ENCODE data around the gene C11orf65. TPM values are rescaled to one million over a fixed set of nuclear protein-coding genes. Genes with fewer than 3 reads are reported as not detected.

C11orf65 gene
- total RNA-seq, 1 donor from 2014 or later = 1.00 TPM

GRCh38 chr11:108340973-108341372, 126.4 kb downstream of the C11orf65 start:
- H3K4me1 Mint-ChIP-seq (ENCODE audit: low read depth, unreplicated experiment) = no peaks in the 10 kb centered on the region
- H3K27me3 Mint-ChIP-seq (ENCODE audit: low read depth, unreplicated experiment) = no peaks in the 10 kb centered on the region
- no peak for DNase-seq (ENCODE audit: low read depth)
- no peak for FAIRE-seq
- H2AFZ ChIP-seq (ENCODE audit: low read depth, low read length) = no peak overlapping the region
- no peaks in the 10 kb centered on the region for H3K9me3 ChIP-seq (ENCODE audit: insufficient read depth, low read depth, low read length)
- no peaks in the 10 kb centered on the region for H3K4me1 ChIP-seq (ENCODE audit: insufficient read depth, low read length)
- no peaks in the 10 kb centered on the region for H3K9me3 Mint-ChIP-seq (ENCODE audit: unreplicated experiment)
- H3K27ac ChIP-seq (ENCODE audit: low read depth, low read length) = no peak overlapping the region
- no peaks in the 10 kb centered on the region for H3K27me3 ChIP-seq (ENCODE audit: insufficient read depth, low read length)
- TF ChIP-seq CTCF (IDR thresholded peaks at IDR 0.05; ENCODE audit: insufficient read depth, low read depth, low read length) (no peak), EZH2 (IDR thresholded peaks at IDR 0.05; ENCODE audit: insufficient read depth, low read length) (no peak)
- no peaks in the 10 kb centered on the region for H4K20me1 ChIP-seq (ENCODE audit: insufficient read depth, low read length)
- H3K9ac ChIP-seq (ENCODE audit: low read length) = no peak overlapping the region
- peaks cover 5% of the 10 kb centered on the region for H3K36me3 ChIP-seq (ENCODE audit: insufficient read depth, low read length)
- no peak overlapping the region for H3K4me3 ChIP-seq (ENCODE audit: insufficient read depth, low read depth, low read length)
- no peak overlapping the region for H3K4me3 Mint-ChIP-seq (ENCODE audit: unreplicated experiment)
- H3K4me2 ChIP-seq (ENCODE audit: low read length) = no peak overlapping the region
- no peaks in the 10 kb centered on the region for H3K79me2 ChIP-seq (ENCODE audit: insufficient read depth, low read length)
- H3K27ac Mint-ChIP-seq (ENCODE audit: unreplicated experiment) = no peak overlapping the region
- no peaks in the 10 kb centered on the region for H3K36me3 Mint-ChIP-seq (ENCODE audit: low read depth, unreplicated experiment)

- Mint-ChIP-seq H3K9me3 (ENCODE audit: unreplicated experiment) (no peaks in the 10 kb centered on the region), H3K4me1 (ENCODE audit: low read depth, unreplicated experiment) (no peaks in the 10 kb centered on the region), H3K36me3 (ENCODE audit: low read depth, unreplicated experiment) (no peaks in the 10 kb centered on the region), H3K4me3 (ENCODE audit: unreplicated experiment) (no peak overlapping the region), H3K27me3 (ENCODE audit: low read depth, unreplicated experiment) (no peaks in the 10 kb centered on the region), H3K27ac (ENCODE audit: unreplicated experiment) (no peak overlapping the region)
- H3K4me3 ChIP-seq (ENCODE audit: insufficient read depth, low read depth, low read length) = no peak overlapping the region
- H2AFZ ChIP-seq (ENCODE audit: low read depth, low read length) = no peak overlapping the region
- H3K9ac ChIP-seq (ENCODE audit: low read length) = no peak overlapping the region
- no peaks in the 10 kb centered on the region for H3K4me1 ChIP-seq (ENCODE audit: insufficient read depth, low read length)
- H3K27ac ChIP-seq (ENCODE audit: low read depth, low read length) = no peak overlapping the region
- no peak for TF ChIP-seq CTCF (IDR thresholded peaks at IDR 0.05; ENCODE audit: insufficient read depth, low read depth, low read length)
- TF ChIP-seq EZH2 (IDR thresholded peaks at IDR 0.05; ENCODE audit: insufficient read depth, low read length) = no peak
- no peaks in the 10 kb centered on the region for H3K9me3 ChIP-seq (ENCODE audit: insufficient read depth, low read depth, low read length)
- H3K4me2 ChIP-seq (ENCODE audit: low read length) = no peak overlapping the region
- no peaks in the 10 kb centered on the region for H4K20me1 ChIP-seq (ENCODE audit: insufficient read depth, low read length)
- DNase-seq (ENCODE audit: low read depth) (no peak), FAIRE-seq (no peak)
- peaks cover 21% of the 10 kb centered on the region for H3K36me3 ChIP-seq (ENCODE audit: insufficient read depth, low read length)
- no peaks in the 10 kb centered on the region for H3K27me3 ChIP-seq (ENCODE audit: insufficient read depth, low read length)
- no peaks in the 10 kb centered on the region for H3K79me2 ChIP-seq (ENCODE audit: insufficient read depth, low read length)
Measured at GRCh38 chr11:108338750-108339149, 128.6 kb downstream of the C11orf65 start.

GRCh38 chr11:108333403-108333899, 133.9 kb downstream of the C11orf65 start:
- H2AFZ ChIP-seq (ENCODE audit: low read depth, low read length) = no peak overlapping the region
- H4K20me1 ChIP-seq (ENCODE audit: insufficient read depth, low read length) = no peaks in the 10 kb centered on the region
- H3K4me1 ChIP-seq (ENCODE audit: insufficient read depth, low read length) = no peaks in the 10 kb centered on the region
- no peak overlapping the region for H3K4me2 ChIP-seq (ENCODE audit: low read length)
- H3K36me3 Mint-ChIP-seq (ENCODE audit: low read depth, unreplicated experiment) = peaks cover 1% of the 10 kb centered on the region
- H3K4me3 Mint-ChIP-seq (ENCODE audit: unreplicated experiment) = no peak overlapping the region
- H3K27ac ChIP-seq (ENCODE audit: low read depth, low read length) = no peak overlapping the region
- H3K79me2 ChIP-seq (ENCODE audit: insufficient read depth, low read length) = no peaks in the 10 kb centered on the region
- no peaks in the 10 kb centered on the region for H3K27me3 Mint-ChIP-seq (ENCODE audit: low read depth, unreplicated experiment)
- H3K9ac ChIP-seq (ENCODE audit: low read length) = no peak overlapping the region
- H3K9me3 Mint-ChIP-seq (ENCODE audit: unreplicated experiment) = no peaks in the 10 kb centered on the region
- H3K9me3 ChIP-seq (ENCODE audit: insufficient read depth, low read depth, low read length) = no peaks in the 10 kb centered on the region
- no peak overlapping the region for H3K27ac Mint-ChIP-seq (ENCODE audit: unreplicated experiment)
- no peak for TF ChIP-seq EZH2 (IDR thresholded peaks at IDR 0.05; ENCODE audit: insufficient read depth, low read length)
- no peak for TF ChIP-seq CTCF (IDR thresholded peaks at IDR 0.05; ENCODE audit: insufficient read depth, low read depth, low read length)
- DNase-seq (ENCODE audit: low read depth) = no peak
- H3K4me1 Mint-ChIP-seq (ENCODE audit: low read depth, unreplicated experiment) = no peaks in the 10 kb centered on the region
- no peak overlapping the region for H3K4me3 ChIP-seq (ENCODE audit: insufficient read depth, low read depth, low read length)
- H3K36me3 ChIP-seq (ENCODE audit: insufficient read depth, low read length) = peaks cover 39% of the 10 kb centered on the region
- no peak for FAIRE-seq
- H3K27me3 ChIP-seq (ENCODE audit: insufficient read depth, low read length) = no peaks in the 10 kb centered on the region
